B cell (primary cell): ENCODE measurements around the gene FIGNL2. TPM values are rescaled to one million over a fixed set of nuclear protein-coding genes. Genes with fewer than 3 reads are reported as not detected.

Experiments
- ATAC-seq: fragments of 200-7000 bp; cut with Tn5 transposase; one replicate; pipeline ENCODE4 v1.10.0; 2021; ENCODE audit warnings: low read depth, mild to moderate bottlenecking, moderate number of reproducible peaks, moderate library complexity
- CTCF ChIA-PET: fragments of 350-600 bp; sonication (Branson Sonifier 250); formaldehyde crosslinking; loops from one replicate; lab custom pipeline; 2021; ENCODE audit warnings: antibody characterized with exemption, inconsistent platforms; lab: Charles Lee
- POLR2A ChIA-PET: fragments of 350-600 bp; sonication (Branson Sonifier 250); formaldehyde crosslinking; loops from one replicate; lab custom pipeline; 2021; ENCODE audit warnings: antibody characterized with exemption; lab: Charles Lee
- DNase-seq: peaks from one replicate; pipeline ENCODE4 v3.0.0; 2013
- H2AFZ ChIP-seq: 2 replicates; pipeline ENCODE4 v1.6.1; 2012; ENCODE audit warnings: mild to moderate bottlenecking, low read depth, low read length; ENCODE audit not compliant: insufficient read depth, poor library complexity, severe bottlenecking
- H3K27ac ChIP-seq, 2 donors: 1 replicate in 1 of 2; 2 replicates in 1 of 2; pipeline ENCODE4 v1.5.1; 2012 to 2013; ENCODE audit warnings: low read length in 2 of 2, mild to moderate bottlenecking in 2 of 2, moderate library complexity in 1 of 2
- H3K27me3 ChIP-seq, 4 experiments: fragments of 200-600 bp in 1 of 4; sonication (generic) in 1 of 4; replicated peaks in 1 of 4; 1 replicate in 2 of 4; 2 replicates in 2 of 4; pipeline versions ENCODE4 v1.6.1 to v1.7.0; 2013 to 2016; ENCODE audit warnings: low read length in 3 of 4, mild to moderate bottlenecking in 2 of 4, mixed read lengths in 1 of 4, moderate library complexity in 1 of 4; ENCODE audit not compliant: insufficient read depth in 4 of 4, control insufficient read depth in 3 of 4; ENCODE audit errors: control extremely low read depth in 1 of 4
- H3K36me3 ChIP-seq, 2 experiments: replicated peaks in 1 of 2; 1 replicate in 1 of 2; 2 replicates in 1 of 2; pipeline versions ENCODE4 v1.6.1 to v1.7.1; 2013; ENCODE audit warnings: low read length in 1 of 2; ENCODE audit not compliant: insufficient read depth in 2 of 2, control insufficient read depth in 1 of 2; ENCODE audit errors: control extremely low read depth in 1 of 2, extremely low read depth in 1 of 2
- H3K4me1 ChIP-seq, 2 donors: fragments of 200-600 bp in 1 of 2; sonication (generic) in 1 of 2; 1 replicate in 1 of 2; 2 replicates in 1 of 2; pipeline versions ENCODE4 v1.5.1 to v1.6.1; 2013 to 2017; ENCODE audit warnings: low read length in 2 of 2; ENCODE audit not compliant: control insufficient read depth in 2 of 2, insufficient read depth in 2 of 2
- H3K4me2 ChIP-seq: replicated peaks from 2 replicates; pipeline ENCODE3; 2012; ENCODE audit warnings: mild to moderate bottlenecking, low read depth, low read length; ENCODE audit not compliant: poor library complexity, severe bottlenecking
- H3K4me3 ChIP-seq, 5 experiments: fragments of 200-600 bp in 1 of 5; sonication (generic) in 1 of 5; 1 replicate in 3 of 5; 2 replicates in 2 of 5; pipeline versions ENCODE4 v1.5.1 to v1.7.0; 2011 to 2016; ENCODE audit warnings: low read length in 4 of 5, mild to moderate bottlenecking in 4 of 5, low read depth in 2 of 5, control low read depth in 1 of 5, moderate library complexity in 1 of 5; ENCODE audit not compliant: insufficient read depth in 1 of 5; ENCODE audit errors: control extremely low read depth in 1 of 5, extremely low read depth in 1 of 5
- H3K79me2 ChIP-seq: fragments of 200-600 bp; sonication (generic); one replicate; pipeline ENCODE4 v1.6.0; 2016; ENCODE audit warnings: low read length; ENCODE audit not compliant: control insufficient read depth, insufficient read depth
- H3K9ac ChIP-seq: fragments of 200-600 bp; sonication (generic); 2 replicates; pipeline ENCODE4 v1.6.1; 2017; ENCODE audit warnings: mild to moderate bottlenecking, low read length, moderate library complexity
- H3K9me3 ChIP-seq, 3 donors: one replicate each; pipeline versions ENCODE4 v1.6.1 to v1.7.1; 2013; ENCODE audit warnings: low read length in 2 of 3; ENCODE audit not compliant: control insufficient read depth in 2 of 3, insufficient read depth in 1 of 3; ENCODE audit errors: control extremely low read depth in 1 of 3
- H4K20me1 ChIP-seq: 2 replicates; pipeline ENCODE4 v1.6.0; 2012; ENCODE audit warnings: mild to moderate bottlenecking, low read length; ENCODE audit not compliant: insufficient read depth, control insufficient read depth, poor library complexity, severe bottlenecking
- H3K27ac Mint-ChIP-seq: one replicate; pipeline ENCODE4 v1.8.0; 2021; ENCODE audit warnings: mixed read lengths
- H3K27me3 Mint-ChIP-seq: one replicate; pipeline ENCODE4 v1.8.0; 2021; ENCODE audit warnings: mixed read lengths
- H3K4me1 Mint-ChIP-seq: one replicate; pipeline ENCODE4 v1.8.0; 2021; ENCODE audit warnings: mixed read lengths
- H3K4me3 Mint-ChIP-seq: one replicate; pipeline ENCODE4 v1.8.0; 2021; ENCODE audit warnings: mixed read lengths
- H3K9me3 Mint-ChIP-seq: one replicate; pipeline ENCODE4 v1.8.0; 2022; ENCODE audit warnings: mixed read lengths; ENCODE audit not compliant: insufficient read depth
- EZH2 ChIP-seq: IDR thresholded peaks from 2 replicates; pipeline ENCODE4 v1.6.1; 2012; ENCODE audit warnings: borderline replicate concordance, low read depth, mild to moderate bottlenecking, moderate library complexity, low read length; ENCODE audit not compliant: insufficient read depth, poor library complexity, severe bottlenecking
- WGBS: methylation state at CpG from one replicate; pipeline ENCODE4 v1.1.5; 2013; ENCODE audit warnings: missing lambda C conversion rate; ENCODE audit not compliant: insufficient coverage; 5-methylcytosine and 5-hydroxymethylcytosine counted together
- intact Hi-C: fragments of 100-400 bp; cut with micrococcal nuclease; formaldehyde crosslinking; loops from one replicate; pipeline ENCODE4 v1.10.0; 2022
- polyA plus RNA-seq: library from polyadenylated mRNA; depleted of rRNA; stranded (reverse); fragments of >200 nt; gene quantifications from 2 replicates; pipeline ENCODE4 v1.2.3, GENCODE V29; 2012
- total RNA-seq, 2 donors: library from RNA; stranded (reverse); fragments of 120-200 nt in 1 of 2; gene quantifications; 1 replicate in 1 of 2; 2 replicates in 1 of 2; pipeline versions ENCODE4 v1.2.3 to v1.2.4, GENCODE V29; 2013 to 2022
- TF ChIP-seq, protein P1 (sequence below): fragments of 200-600 bp; IDR thresholded peaks from one replicate; pipeline ENCODE4 v1.8.0; 2022; ENCODE audit warnings: antibody characterized with exemption, mild to moderate bottlenecking

The FIGNL2 gene
- total and polyA plus RNA-seq, 2 donors (not counting 1 experiment from before 2014, with no cell fraction given), result 0.16 to 0.79 TPM

DNA sequence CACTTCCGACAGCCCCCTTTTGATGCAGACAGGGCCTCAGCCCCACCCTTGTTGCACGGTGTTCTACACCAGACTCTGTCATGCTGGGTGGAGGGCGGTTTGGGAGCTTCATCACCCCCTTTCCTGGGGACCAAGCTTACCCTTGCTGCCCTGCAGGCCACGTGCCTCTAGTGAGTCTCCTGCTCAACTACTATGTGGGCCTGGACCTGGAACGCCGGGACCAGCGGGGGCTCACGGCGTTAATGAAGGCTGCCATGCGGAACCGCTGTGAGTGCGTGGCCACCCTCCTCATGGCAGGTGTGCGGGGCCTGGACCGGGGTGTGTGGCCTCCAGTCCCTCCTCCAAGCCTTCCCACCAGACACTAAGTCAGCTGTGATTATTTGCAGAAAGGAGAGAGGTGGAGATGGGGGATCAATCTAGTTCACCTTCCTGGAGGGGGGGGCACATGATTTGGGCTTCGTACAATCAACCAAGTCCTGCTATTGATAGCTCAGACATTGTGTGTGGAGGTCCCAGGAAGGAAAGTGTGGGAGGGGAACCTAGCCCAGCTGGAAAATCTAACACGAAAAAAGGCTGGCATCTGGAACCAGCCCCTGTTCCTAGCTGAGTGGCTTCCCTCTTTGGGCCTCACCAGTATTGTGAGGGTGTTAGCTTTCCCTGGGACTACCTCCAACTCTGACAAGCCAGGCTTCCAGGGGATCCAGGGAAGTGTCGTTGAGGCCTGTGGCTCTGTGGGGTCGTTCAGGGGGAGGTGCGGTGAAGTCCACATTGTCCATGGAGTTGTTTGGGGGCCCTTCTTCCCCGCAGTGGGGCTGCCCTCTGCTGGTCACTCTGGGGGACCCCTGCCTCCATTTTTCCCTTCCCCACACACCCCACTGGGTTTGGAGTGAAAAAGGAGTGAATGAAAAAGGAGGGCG is 41.0 kb upstream of the FIGNL2 start:
- TF ChIP-seq EZH2, result no peak
- TF ChIP-seq, protein P1, sequence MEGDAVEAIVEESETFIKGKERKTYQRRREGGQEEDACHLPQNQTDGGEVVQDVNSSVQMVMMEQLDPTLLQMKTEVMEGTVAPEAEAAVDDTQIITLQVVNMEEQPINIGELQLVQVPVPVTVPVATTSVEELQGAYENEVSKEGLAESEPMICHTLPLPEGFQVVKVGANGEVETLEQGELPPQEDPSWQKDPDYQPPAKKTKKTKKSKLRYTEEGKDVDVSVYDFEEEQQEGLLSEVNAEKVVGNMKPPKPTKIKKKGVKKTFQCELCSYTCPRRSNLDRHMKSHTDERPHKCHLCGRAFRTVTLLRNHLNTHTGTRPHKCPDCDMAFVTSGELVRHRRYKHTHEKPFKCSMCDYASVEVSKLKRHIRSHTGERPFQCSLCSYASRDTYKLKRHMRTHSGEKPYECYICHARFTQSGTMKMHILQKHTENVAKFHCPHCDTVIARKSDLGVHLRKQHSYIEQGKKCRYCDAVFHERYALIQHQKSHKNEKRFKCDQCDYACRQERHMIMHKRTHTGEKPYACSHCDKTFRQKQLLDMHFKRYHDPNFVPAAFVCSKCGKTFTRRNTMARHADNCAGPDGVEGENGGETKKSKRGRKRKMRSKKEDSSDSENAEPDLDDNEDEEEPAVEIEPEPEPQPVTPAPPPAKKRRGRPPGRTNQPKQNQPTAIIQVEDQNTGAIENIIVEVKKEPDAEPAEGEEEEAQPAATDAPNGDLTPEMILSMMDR, result no peak
- Histone ChIP-seq H3K79me2 (no peaks in the 10 kb centered on the region), H3K4me3 (no peak overlapping the region), H3K9ac (no peak overlapping the region), H3K9me3 (peaks cover 0 to 14% (median 0%) of the 10 kb centered on the region in 3 donors), H3K4me2 (no peak overlapping the region), H3K4me1 (peaks cover 5 to 19% of the 10 kb centered on the region in 2 donors), H3K27ac (no peak overlapping the region), H3K36me3 (no peaks in the 10 kb centered on the region), H3K27me3 (peaks cover 0 to 5% (median 0%) of the 10 kb centered on the region in 4 experiments), H2AFZ (no peak overlapping the region), H4K20me1 (no peaks in the 10 kb centered on the region)
- peaks cover 3% of the 10 kb centered on the region for H3K27me3 Mint-ChIP-seq
- POLR2A ChIA-PET, result no interaction called here
- WGBS, result 88% methylated on average over 14 of the region's 21 CpGs
- ATAC-seq (no peak), DNase-seq (no peak)
- H3K4me3 Mint-ChIP-seq, result no peak overlapping the region
- CTCF ChIA-PET, result interaction anchor here (1.1 to 1.5 kb wide), 3 partner anchors 34 to 136 kb away, joined by 5 to 6 read pairs (median 5); no protein-coding TSS in a partner anchor
- peaks cover 12% of the 10 kb centered on the region for H3K4me1 Mint-ChIP-seq
- no peak overlapping the region for H3K27ac Mint-ChIP-seq
- H3K9me3 Mint-ChIP-seq, result peaks cover 8% of the 10 kb centered on the region
- intact Hi-C loops, result no loop called here
